Tibial nerve (tissue), 4 donors: Measurements from ENCODE around the gene ARMH1. TPM values are rescaled to one million over a fixed set of nuclear protein-coding genes. Genes with fewer than 3 reads are reported as not detected.

Experiments
- DNase-seq, 2 donors: peaks; one replicate each; pipeline ENCODE4 v3.0.0-alpha.2; 2019; ENCODE audit warnings: low spot score in 2 of 2
- H3K27ac ChIP-seq, 4 donors: fragments of 200-600 bp; sonication (generic) in 3 of 4; one replicate each; pipeline ENCODE4 v1.5.1; 2017 to 2019; ENCODE audit warnings: mild to moderate bottlenecking in 1 of 4
- H3K27me3 ChIP-seq, 2 donors: fragments of 200-600 bp; sonication (generic) in 1 of 2; one replicate each; pipeline versions ENCODE4 v1.5.1 to v1.6.0; 2017 to 2019
- H3K36me3 ChIP-seq, 3 donors: fragments of 200-600 bp; sonication (generic); one replicate each; pipeline ENCODE4 v1.5.1; 2018 to 2019
- H3K4me1 ChIP-seq, 4 donors: fragments of 200-600 bp; sonication (generic) in 3 of 4; one replicate each; pipeline ENCODE4 v1.5.1; 2017 to 2019
- H3K4me3 ChIP-seq, 4 donors: fragments of 200-600 bp; sonication (generic) in 3 of 4; one replicate each; pipeline ENCODE4 v1.5.1; 2017 to 2019; ENCODE audit warnings: mild to moderate bottlenecking in 1 of 4, moderate library complexity in 1 of 4
- H3K9me3 ChIP-seq, 4 donors: fragments of 200-600 bp; sonication (generic) in 3 of 4; one replicate each; pipeline ENCODE4 v1.5.1; 2017 to 2019
- EP300 ChIP-seq, 2 donors: sonication (generic); formaldehyde crosslinking; IDR thresholded peaks; one replicate each; pipeline ENCODE4 v1.6.1; 2017; ENCODE audit warnings: antibody characterized with exemption in 2 of 2, mild to moderate bottlenecking in 1 of 2
- POLR2A ChIP-seq, 2 donors: fragments of 450-650 bp; IDR thresholded peaks; one replicate each; pipeline ENCODE4 v1.6.1; 2017; ENCODE audit warnings: antibody characterized with exemption in 2 of 2, mild to moderate bottlenecking in 2 of 2, moderate library complexity in 2 of 2
- WGBS, 2 donors: methylation state at CpG; one replicate each; pipeline ENCODE4 v1.1.5; 2018; 5-methylcytosine and 5-hydroxymethylcytosine counted together
- total RNA-seq, 4 donors: library from RNA; depleted of rRNA; stranded (reverse); fragments of >200 nt; gene quantifications; one replicate each; pipeline ENCODE4 v1.1.0, GENCODE V29; 2016
- TF ChIP-seq, protein P1 (sequence below), 5 experiments: fragments of 200-600 bp in 3 of 5; fragments of 450-650 bp in 2 of 5; sonication (generic) in 3 of 5; IDR thresholded peaks; one replicate each; pipeline ENCODE4 v1.5.1; 2016 to 2019; ENCODE audit warnings: antibody characterized with exemption in 5 of 5, mild to moderate bottlenecking in 3 of 5, moderate library complexity in 2 of 5

ARMH1 gene
- total RNA-seq, 4 donors from 2014 or later: 0.66 to 7.1 (median 2.9) TPM

DNA sequence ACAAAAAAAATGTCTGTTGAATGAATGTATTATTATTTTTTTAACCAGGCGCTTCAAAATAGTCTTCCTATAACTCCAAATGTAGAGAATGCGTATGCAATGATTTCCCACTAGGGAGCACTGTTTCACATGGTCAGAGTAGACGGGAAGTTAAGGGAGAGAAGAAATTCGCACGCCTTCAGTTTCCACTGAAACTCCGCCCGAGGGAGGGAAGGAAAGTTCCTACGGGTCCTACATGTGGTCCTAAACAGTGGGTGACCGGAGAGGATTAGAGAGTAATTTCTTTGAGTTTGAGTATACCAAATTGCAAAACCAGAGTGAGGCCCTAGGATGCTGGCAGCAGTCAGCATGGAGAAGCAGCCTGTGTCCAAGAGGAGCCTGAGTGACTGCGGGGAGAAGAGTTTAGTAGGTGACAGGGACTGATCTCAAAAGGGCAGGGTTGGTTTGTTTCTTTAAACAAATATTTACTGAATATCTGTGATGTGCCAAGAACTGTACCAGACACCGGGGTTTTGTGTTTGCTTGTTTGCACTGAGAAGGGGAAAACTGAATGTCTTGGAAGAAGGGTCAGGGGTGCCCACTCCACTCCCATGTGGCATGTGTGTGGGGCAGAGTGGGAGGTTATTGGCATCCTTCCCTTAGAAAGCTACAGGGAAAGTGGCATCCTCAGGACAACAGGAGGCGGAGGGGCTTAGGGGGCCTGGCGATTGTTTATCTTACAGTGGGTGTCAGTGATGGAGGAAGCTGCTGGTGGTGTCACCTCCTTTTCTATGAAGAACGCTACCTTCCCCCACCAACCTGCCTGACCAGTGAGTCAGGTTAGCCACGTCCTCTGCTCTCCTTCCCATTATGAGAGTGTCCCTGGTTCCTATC is 33.7 kb downstream of the ARMH1 start:
- TF ChIP-seq, protein P1, sequence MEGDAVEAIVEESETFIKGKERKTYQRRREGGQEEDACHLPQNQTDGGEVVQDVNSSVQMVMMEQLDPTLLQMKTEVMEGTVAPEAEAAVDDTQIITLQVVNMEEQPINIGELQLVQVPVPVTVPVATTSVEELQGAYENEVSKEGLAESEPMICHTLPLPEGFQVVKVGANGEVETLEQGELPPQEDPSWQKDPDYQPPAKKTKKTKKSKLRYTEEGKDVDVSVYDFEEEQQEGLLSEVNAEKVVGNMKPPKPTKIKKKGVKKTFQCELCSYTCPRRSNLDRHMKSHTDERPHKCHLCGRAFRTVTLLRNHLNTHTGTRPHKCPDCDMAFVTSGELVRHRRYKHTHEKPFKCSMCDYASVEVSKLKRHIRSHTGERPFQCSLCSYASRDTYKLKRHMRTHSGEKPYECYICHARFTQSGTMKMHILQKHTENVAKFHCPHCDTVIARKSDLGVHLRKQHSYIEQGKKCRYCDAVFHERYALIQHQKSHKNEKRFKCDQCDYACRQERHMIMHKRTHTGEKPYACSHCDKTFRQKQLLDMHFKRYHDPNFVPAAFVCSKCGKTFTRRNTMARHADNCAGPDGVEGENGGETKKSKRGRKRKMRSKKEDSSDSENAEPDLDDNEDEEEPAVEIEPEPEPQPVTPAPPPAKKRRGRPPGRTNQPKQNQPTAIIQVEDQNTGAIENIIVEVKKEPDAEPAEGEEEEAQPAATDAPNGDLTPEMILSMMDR (IDR thresholded peaks at IDR 0.05): peak; percentile 52 to 76 (median 61)
- TF ChIP-seq POLR2A (IDR thresholded peaks at IDR 0.05): no peak
- no peak for TF ChIP-seq EP300 (IDR thresholded peaks at IDR 0.05)
- 34 to 35% methylated on average over 15 of the region's 15 CpGs for WGBS, 2 donors
- DNase-seq: peak in 1 of 2 donors; percentile 44
- Histone ChIP-seq H3K27ac (no peak overlapping the region), H3K4me1 (peaks cover 0 to 12% (median 0%) of the 10 kb centered on the region in 4 donors), H3K27me3 (no peaks in the 10 kb centered on the region), H3K4me3 (peak overlapping the region in 1 of 4 donors; percentile 30), H3K9me3 (no peaks in the 10 kb centered on the region), H3K36me3 (no peaks in the 10 kb centered on the region)

DNA sequence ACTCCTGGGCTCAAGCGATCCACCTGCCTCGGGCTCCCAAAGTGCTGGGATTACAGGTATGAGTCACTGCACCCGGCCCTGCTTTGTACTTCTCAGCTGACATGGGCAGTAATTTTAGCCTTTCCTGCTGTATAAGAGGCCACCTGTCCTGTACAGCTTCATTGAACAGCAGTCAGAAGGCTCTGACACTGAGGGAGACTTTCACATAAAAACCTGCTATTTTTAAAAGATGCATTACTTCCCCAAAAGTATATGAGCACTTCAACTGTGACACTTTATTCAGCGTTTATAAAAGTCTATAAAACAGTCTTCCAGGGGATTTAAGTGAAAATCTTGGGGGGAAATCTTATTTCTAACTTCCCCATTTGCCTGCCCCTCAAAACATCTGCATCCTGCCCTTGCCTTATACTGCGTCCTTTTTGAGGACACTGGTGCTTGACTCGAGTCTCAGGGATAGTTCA is 38.8 kb downstream of the ARMH1 start:
- H3K9me3 ChIP-seq: no peaks in the 10 kb centered on the region
- TF ChIP-seq POLR2A (IDR thresholded peaks at IDR 0.05) (no peak), EP300 (IDR thresholded peaks at IDR 0.05) (no peak)
- TF ChIP-seq, protein P1 (IDR thresholded peaks at IDR 0.05): no peak
- no peak for DNase-seq
- no peak overlapping the region for H3K4me3 ChIP-seq
- WGBS, 2 donors: 56 to 58% methylated on average over 6 of the region's 6 CpGs
- H3K36me3 ChIP-seq: no peaks in the 10 kb centered on the region
- no peak overlapping the region for H3K27ac ChIP-seq
- H3K4me1 ChIP-seq: peaks cover 0 to 12% (median 10%) of the 10 kb centered on the region in 4 donors
- H3K27me3 ChIP-seq: no peaks in the 10 kb centered on the region

DNA sequence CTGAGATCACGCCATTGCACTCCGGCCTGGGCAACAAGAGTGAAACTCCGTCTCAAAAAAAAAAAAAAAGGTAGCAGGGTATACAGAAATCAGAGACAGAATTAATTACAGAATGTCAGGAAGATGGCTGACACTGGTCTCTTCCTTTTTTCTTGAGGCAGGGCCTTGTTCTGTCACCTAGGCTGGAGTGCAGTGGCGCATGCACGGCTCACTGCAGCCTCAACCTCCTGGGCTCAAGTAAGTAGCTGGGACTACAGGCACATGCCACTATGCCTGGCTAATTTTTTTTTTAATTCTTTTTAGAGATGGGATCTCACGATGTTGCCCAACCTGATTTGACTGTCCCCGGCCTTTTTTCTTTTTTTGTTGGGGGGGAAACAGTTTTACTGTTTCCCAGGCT is 40.0 kb downstream of the ARMH1 start:
- Histone ChIP-seq H3K27ac (peak overlapping the region in 1 of 4 donors; percentile 15), H3K9me3 (no peaks in the 10 kb centered on the region), H3K4me1 (peaks cover 0 to 10% (median 10%) of the 10 kb centered on the region in 4 donors), H3K36me3 (no peaks in the 10 kb centered on the region), H3K27me3 (no peaks in the 10 kb centered on the region), H3K4me3 (no peak overlapping the region)
- DNase-seq: no peak
- TF ChIP-seq, protein P1 (IDR thresholded peaks at IDR 0.05): no peak
- TF ChIP-seq POLR2A (IDR thresholded peaks at IDR 0.05) (no peak), EP300 (IDR thresholded peaks at IDR 0.05) (no peak)
- 87 to 93% methylated on average over 7 of the region's 7 CpGs for WGBS, 2 donors

DNA sequence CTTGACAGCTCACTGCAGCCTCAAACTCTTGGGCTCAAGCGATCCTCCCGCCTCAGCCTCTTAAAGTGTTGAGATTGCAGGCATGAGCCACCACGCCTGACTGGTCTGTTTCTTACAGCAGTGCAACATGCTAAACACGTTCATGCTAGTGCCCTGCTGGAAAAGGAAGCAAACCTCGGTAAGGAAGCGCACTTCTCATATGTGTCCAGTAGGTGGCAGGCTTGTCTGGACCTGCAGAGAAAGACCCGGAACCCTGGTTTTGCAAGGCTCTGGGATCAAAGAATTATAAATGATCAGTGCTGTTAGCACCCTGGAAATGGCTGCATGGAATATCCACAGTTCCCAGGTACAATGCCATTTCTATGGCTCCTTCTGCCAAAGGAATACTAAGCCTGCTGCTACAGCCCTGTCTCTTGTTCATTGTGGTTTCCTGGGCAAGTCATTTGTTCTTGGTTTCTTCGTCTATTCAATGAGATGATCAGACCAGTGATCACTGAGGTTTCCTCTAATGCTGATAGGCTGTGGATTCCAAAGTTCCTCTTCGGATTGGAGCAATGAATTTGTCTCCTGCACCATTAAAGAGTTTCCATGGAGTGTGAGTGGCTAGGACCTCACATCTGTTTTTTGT is 40.5 kb downstream of the ARMH1 start:
- H3K4me1 ChIP-seq: peaks cover 0 to 10% (median 10%) of the 10 kb centered on the region in 4 donors
- H3K27ac ChIP-seq: peak overlapping the region in 1 of 4 donors; percentile 15
- TF ChIP-seq, protein P1 (IDR thresholded peaks at IDR 0.05): peak; percentile 75 to 94 (median 89)
- TF ChIP-seq POLR2A (IDR thresholded peaks at IDR 0.05): no peak
- peak; percentile 45 to 71 for DNase-seq
- H3K36me3 ChIP-seq: no peaks in the 10 kb centered on the region
- H3K4me3 ChIP-seq: no peak overlapping the region
- no peaks in the 10 kb centered on the region for H3K27me3 ChIP-seq
- 8 to 13% methylated on average over 9 of the region's 9 CpGs for WGBS, 2 donors
- H3K9me3 ChIP-seq: no peaks in the 10 kb centered on the region

DNA sequence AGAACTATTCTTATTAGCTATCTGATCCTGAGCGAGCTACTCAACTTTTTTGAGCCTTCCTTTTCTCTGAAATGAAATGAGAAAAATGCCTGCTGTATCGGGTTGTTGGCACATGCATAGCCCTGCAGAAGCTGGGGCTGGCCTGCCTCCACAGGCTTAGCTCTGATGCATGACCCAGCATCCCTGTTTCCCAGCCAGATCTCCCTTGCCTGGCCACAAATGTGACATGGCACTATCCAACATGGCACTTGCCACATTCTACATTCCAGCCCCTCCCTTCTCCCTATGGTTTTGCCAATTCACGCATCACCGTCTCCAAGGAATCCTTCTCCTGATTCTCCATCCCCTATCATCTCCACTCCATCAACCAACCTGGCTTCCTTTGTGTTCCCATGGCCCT is 42.6 kb downstream of the ARMH1 start:
- DNase-seq: no peak
- H3K4me1 ChIP-seq: peaks cover 0 to 15% (median 10%) of the 10 kb centered on the region in 4 donors
- no peaks in the 10 kb centered on the region for H3K36me3 ChIP-seq
- TF ChIP-seq EP300 (IDR thresholded peaks at IDR 0.05) (no peak), POLR2A (IDR thresholded peaks at IDR 0.05) (no peak)
- TF ChIP-seq, protein P1 (IDR thresholded peaks at IDR 0.05): no peak
- no peak overlapping the region for H3K27ac ChIP-seq
- WGBS, 2 donors: 90 to 95% methylated on average over 4 of the region's 4 CpGs
- no peaks in the 10 kb centered on the region for H3K9me3 ChIP-seq
- H3K4me3 ChIP-seq: no peak overlapping the region
- H3K27me3 ChIP-seq: no peaks in the 10 kb centered on the region
